22Rv1 (cell line): ENCODE data around the gene WIZ.

Experiments
- CTCF ChIP-seq: fragments of 450-650 bp; IDR thresholded peaks from 2 replicates; pipeline ENCODE4 v1.5.1; 2017; ENCODE audit warnings: mild to moderate bottlenecking
- ZFX ChIP-seq: fragments of 450-650 bp; IDR thresholded peaks from 2 replicates; pipeline ENCODE4 v1.6.1; 2017; ENCODE audit warnings: antibody characterized with exemption, borderline replicate concordance

DNA sequence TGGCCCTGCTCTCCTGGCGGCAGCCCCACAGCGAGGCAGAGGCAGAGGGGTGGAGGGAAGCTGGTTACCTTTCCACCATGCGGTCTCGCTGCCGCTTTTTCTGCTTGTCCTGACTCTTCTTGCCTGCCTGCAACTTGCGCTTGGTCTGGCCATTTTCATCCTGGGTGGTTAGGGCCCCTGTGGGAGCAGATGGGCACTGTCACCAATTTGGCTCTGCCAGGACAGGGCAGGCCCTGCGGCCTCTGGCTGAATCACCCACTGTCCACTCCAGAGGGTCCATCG lies 50.6 kb downstream of the WIZ start:
- TF ChIP-seq CTCF (no peak), ZFX (no peak)
